A204.1 (cell line): ENCODE results near the gene EFCAB5.
"Not testable (repeated sequence)": the region's sequence is repeated elsewhere in the genome, so short reads cannot be mapped to it uniquely, and the experiment has no call there.

Source experiments
- FAIRE-seq: peaks from 2 replicates; lab custom pipeline; 2012; peaks lifted over from hg19 to GRCh38; lab: Jason Lieb, UNC

The EFCAB5 gene

DNA sequence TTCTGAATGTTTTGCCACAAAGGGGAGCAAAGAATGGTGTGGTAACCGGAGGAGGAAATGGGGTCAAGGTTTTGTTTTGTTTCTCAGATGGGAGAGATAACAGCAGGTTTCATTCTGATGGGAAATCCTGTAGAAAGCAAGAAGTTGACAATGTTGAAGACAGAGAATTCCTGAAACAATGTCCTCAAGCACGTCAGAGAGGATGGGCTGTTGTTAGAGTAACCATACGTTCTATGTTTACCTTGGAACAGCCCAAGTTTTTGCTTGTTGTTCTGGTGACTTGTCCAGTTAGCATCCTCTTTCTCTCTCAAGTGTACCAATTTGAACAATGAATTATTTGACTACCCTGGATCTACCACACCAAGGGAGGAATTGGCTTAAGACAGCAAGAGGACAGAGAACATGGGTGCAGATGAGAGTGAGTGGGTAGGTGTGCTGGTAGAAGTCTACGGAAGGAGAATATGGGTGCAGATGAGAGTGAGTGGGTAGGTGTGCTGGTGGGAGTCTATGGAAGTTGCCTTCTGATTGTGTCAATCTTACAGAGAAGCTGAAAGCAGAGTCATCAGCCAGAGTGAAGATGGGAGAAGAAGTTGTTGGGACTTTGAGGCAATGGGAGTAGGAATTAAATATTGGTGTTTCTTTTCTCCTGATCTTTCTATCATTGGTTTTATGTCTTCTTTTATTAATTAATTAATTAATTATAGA is 160.4 kb downstream of the EFCAB5 start:
- FAIRE-seq = no peak

DNA sequence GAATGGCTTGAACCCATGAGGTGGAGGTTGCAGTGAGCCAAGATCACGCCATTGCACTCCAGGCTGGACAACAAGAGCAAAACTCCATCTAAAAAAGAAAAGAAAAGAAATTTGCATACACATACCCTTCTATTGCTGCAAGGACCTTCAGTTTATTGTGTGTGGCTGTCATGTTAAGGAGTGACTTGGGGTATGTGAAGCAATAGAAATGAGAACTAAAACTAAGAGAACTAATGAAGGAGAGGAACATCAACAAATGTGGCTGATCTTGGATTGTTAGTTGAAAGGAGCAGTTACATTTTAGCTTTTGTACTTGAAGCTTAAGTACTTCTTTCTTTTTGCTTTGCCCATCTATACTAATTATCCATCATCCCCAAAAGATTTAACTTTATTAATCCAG is 162.5 kb downstream of the EFCAB5 start:
- no peak for FAIRE-seq

DNA sequence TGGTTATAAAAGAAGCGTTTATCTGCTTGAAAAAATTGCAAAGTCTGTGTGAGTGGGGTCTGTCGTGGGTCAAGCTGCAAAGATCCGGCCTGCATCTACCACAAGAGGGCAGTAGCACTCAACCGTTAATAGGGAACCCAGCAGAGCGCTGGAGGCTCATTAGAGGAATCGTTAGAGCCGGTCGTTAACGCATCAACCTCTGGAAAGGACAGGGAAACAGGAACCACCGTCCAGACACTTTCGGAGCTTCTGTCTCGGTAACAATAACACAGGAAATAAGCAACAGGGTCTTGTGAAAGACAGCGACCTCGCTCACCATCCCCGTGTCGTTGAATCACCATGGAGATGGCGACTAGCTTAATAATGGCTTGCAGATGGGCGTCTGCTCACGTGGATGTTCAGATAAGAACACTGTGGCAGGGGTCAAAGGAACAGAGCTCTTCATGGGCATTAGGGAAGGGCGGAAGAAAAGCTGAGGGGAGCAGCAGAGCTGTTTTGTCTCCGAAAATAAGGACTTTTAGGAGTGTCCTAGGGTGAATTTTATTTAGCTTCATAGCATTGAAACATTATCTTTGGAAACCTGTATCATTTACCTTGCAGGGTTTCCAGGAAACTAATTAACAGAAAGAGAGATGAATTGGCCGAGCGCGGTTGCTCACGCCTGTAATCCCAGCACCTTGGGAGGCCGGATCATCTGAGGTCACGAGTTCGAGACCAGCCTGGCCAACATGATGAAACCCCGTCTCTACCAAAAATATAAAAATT is 163.3 kb downstream of the EFCAB5 start:
- FAIRE-seq = peak; percentile 89

DNA sequence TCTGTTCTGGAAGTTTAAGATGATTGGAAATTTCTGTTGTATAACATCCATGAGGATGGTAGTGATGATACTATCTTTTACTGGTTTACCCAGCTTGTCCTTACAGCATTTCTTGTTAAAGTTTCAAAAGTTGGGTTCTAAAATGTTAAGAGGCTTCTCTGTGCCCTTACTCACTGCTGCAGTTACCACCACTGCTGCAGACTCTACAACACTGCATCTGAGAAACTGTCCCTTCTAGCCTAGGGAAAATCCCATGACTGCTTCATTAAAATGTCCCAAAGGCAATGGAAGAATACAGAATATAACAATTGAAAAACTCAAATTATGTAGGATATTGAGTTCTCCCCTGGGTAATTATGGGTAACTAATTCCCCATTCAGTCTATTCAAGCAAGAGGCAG is 171.4 kb downstream of the EFCAB5 start:
- no peak for FAIRE-seq

DNA sequence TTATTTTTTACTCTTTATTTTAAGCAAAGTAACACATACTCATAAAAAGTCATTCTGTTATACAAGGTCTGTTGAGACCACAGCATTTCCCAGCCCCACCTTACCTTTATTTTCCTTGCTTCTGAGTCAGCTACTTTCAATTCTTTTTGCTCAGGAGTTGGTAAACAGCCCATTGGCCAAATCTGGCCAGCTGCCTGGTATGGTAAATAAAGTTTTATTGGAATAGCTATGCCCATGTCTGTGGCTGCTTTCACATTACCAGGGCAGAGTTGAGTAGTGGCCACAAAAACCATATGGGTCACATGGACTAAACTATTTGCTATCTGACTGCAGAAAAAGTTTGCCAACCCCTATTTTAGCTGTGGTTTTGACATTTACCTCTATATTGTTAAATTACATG is 171.8 kb downstream of the EFCAB5 start:
- FAIRE-seq = no peak

DNA sequence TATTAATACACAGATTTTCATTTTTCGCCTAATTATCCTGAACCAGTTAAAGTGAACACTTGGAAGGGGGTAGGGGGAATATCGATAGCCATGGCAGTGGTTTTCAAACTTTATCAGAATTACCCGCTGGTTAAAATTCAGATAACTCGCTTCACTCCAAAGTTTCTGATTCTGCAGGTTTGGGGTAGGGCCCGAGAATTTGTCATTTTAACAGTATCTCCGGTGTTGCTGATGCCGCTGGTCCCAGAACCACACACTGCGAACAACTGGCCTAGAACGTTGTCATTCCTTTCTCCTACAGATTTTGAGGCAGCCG is 174.9 kb downstream of the EFCAB5 start:
- no peak for FAIRE-seq

DNA sequence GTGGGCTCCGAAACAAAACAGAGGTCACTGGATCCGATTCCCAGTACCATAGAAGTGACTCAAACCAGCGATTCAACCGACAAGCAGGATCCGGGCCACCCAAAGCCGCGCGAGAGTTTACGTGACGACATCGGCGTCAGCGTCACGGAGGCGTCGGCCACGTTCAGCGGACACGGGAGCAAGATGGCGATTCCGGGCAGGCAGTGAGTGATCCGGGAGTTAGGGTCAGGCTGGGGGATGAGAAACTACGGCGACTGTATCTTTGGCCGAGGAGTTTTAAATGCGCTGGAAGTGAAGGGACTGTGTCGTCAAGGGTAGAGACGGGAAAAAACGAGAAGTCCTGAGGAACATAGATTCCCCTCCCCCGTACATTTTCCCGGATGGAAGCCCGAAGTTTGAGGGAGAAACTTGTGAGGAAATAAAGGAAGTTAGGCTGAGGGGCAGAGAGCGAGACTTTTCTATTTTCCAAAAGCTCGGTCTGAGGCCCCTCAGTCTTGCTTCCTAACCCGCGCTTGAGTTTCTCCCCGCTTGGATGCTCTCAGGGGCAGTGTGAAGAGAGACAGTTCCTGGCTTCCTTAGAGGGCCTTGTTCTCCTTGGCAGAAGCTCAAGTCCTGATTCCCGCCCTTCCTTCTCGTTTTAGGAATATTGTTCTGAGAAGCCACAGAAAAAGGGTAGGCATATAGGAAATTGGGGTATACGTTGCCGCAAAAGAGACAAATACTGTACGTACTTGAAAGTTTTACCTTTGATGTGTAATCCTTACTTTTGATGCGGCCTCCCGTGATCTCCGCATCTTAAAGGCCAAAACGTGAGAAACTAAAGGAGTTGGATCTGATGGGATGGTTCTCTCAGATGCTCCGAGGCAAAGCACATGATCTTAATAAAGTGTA is 175.5 kb downstream of the EFCAB5 start, which contains the start of gene NSRP1:
TSS of gene NSRP1 (plus strand) at position 156 of the 891 bp plus-strand sequence. CDS start at position 184, 28 bp downstream.
- FAIRE-seq = peak; percentile 97

DNA sequence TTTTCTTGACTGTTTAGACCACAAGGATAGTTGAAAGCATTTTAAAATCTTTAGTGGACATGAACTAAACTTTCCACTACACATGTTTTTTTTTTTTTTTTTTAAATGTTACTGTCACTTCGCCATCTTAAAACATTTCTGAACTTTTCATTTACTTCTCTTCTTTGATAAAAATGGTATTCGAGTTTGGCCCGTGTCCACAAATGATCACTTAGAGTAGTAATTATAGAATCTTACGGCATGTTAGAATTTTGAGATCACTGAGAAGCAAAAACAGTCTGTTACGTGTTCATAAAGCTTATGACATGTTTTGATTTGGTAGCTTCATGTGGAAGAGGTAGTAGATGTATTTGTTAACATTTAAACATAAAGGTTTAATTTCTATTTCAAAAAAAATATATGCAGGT is 176.2 kb downstream of the EFCAB5 start:
- no peak for FAIRE-seq

DNA sequence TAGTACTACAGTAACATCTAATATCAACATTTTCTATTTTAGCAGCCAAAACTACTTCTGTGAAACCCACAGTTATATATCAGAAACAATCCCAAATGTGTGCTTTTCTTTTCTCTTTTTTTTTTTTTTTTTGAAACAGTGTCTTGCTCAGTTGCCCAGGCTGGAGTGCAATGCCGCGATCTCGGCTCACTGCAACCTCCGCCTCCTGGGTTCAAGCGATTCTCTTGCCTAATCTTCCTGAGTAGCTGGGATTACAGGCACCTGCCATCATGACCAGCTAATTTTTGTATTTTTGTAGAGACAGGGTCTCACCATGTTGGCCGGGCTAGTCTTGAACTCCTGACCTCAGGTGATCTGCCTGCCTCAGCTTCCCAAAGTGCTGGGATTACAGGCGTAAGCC is 177.2 kb downstream of the EFCAB5 start:
- not testable (repeated sequence) for FAIRE-seq

DNA sequence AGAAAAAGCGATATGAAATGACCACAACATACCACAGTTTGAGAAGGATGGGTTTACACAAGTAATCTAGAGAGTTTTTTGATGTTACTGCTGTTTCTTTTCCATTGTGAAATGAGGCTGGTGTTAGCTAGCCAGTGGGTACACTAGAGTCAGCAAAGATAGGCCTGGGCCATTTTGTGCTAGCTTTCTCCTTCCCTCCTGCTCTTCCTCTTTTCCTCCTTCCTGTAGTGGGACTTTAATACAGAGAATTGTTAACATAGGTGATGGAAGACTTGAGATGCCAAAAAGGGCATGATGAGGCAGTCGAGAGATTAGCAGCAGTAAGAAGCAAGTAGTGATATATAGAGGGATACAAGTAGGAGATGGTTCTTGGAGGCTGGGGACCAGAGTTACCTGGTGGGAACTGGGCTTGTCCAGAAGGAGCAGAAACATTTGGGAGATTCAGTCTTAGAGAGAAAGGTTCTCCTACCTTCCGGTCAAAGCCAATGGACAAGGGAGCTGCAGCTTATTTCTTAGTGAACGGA is 182.9 kb downstream of the EFCAB5 start:
- no peak for FAIRE-seq

DNA sequence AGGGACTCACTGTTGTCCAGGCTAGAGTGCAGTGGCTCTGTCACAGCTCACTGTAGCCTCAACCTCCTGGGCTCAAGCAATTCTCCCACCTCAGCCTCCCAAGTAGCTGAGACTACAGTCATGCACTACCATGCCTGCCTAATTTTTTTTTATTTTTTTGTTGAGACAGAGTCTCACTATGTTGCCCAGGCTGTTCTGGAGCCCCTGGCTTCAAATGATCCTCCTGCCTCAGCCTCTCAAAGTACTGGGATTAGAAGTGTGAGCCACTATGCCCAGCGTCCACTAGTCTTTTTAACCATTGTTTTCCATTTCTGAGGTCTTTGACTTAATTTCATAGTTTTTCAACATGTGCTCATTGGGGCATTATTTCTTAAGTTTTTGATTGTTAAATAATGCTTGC is 188.7 kb downstream of the EFCAB5 start:
- no peak for FAIRE-seq

DNA sequence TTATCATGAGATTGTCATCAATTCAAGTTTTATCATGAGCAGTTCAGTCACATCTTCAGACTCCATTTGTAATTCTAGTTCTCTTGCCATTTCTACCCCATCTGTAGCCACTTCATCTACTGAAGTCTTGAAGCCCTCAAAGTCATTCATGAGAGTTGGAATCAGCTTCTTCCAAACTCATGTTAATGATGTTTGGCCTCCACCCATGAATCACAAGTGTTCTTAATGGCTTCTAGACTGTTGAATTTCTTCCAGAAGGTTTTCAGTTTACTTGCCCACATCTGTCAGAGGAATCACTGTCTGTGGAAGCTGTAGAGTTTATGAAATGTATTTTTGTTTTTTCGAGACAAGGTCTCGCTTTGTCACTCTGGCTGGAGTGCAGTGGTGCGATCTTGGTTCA is 191.2 kb downstream of the EFCAB5 start:
- FAIRE-seq = no peak

DNA sequence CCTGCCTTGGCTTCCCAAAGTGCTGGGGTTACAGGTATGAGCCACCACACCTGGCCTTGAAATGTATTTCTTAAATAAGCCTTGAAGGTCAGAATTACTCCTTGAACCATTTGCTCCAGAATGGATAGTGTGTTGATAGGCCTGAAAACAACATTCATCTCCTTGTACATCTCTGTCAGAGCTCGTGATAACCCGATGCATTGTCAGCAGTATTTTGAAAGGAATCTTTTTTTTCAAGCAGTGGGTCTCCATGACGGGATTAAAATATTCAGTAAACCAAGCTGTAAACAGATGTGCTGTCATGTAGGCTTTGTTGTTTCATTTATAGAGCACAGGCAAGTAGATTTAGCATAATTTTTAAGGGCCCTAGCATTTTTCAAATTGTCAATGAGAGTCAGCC is 191.8 kb downstream of the EFCAB5 start:
- no peak for FAIRE-seq

DNA sequence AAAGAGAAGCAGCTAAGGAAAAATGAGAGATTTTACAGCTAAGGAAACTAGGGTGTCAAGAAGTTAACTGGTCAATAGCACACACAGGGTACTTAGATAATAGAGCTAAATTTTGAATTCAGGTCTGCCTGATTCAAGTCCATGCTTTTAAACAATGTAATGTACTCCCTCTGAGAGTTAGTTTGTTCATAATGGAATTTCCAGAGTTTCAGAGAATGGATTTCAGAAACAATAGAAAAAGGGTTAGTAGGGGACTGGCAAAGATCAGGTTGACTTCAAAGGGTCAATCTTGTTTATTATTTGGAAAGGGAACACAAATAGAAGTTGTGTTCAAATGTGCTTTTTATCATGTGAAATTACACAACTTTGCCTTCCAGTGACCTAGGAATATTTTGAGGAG is 193.1 kb downstream of the EFCAB5 start:
- no peak for FAIRE-seq

DNA sequence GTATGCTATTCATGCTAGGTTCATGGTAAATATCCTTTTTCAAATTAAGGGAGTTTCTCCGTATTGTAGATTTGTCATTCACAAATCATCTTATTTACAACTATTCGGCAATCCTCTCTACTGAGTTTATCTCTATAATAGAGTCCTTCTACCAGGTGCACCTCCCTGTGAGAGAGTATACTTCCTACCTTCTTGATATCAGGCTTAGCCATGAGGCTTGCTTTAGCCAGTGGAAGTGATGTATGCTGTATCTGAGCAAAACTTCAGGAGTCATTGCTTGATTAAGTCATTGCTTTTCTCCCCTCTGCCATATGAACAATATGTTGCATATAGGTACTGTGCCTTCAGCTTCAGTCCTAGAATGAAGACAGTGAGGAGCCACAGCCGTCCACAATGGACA is 195.7 kb downstream of the EFCAB5 start:
- no peak for FAIRE-seq

DNA sequence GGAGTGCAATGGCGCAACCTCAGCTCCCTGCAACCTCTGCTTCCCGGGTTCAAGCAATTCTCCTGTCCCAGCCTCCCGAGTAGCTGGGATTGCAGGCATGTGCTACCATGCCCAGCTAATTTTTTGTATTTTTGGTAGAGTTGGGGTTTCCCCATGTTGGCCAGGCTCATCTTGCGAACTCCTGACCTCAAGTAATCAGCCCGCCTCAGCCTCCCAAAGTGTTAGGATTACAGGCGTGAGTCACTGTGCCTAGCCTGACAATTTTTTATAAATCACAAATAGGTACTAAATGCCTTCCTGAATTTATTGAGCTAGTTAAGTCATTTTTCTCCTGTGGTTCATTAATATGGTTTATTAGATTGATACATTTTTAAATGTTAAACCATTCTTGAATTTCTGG is 206.4 kb downstream of the EFCAB5 start:
- FAIRE-seq = not testable (repeated sequence)

DNA sequence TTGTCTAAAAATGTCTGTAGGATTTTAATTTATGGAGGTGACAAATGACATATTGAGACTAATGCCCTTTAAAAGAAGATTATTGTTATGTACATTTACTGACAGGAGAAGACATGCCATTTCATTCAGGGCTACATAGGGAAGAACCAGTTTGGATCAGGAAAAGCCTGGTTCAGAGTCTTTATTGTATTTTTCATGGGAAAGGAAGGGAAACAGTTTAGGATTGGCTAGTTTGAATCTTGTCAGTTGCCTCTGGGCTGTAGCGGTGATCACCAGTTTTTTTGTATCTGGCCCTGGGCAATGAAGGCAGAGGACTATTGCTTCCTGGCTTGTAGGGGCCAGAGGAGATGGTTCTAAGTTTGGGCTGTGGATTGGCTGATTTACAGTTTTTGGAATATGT is 206.9 kb downstream of the EFCAB5 start:
- no peak for FAIRE-seq

DNA sequence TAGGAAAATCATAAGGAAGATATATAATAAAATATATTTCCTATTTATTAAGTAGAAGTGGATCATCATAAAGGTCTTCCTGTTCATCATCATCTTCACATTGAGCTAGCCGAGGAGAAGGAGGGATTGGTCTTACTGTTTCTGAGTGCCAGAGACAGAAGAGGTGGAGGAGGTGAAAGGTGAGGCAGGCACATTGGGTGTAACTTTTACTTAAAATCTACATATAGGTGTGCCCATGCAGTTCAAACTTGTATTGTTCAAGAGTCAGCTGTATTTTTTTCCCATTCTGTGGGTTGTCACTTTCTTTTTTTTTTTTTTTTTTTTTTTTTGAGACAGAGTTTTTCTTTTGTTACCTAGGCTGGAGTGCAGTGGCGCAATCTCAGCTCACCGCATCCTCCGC is 210.0 kb downstream of the EFCAB5 start:
- no peak for FAIRE-seq

DNA sequence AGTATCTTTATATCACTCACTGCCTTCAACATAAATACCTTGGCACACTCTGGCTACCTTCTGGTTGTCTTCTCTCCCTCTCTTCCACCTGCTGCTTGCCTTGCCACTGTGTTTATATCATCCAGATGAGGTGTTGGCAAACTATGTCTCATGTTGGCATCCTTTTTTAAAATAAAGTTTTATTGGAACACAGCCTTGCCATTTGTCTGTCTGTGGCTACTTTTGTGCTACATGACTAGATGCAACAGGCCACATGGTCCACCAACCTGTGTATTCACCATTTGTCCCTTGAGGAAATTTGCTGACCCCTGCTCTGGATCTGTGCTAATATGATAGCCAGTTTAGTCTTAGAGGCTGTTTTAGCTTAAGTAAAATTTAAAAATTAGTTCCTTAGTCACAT is 212.0 kb downstream of the EFCAB5 start:
- FAIRE-seq = no peak

DNA sequence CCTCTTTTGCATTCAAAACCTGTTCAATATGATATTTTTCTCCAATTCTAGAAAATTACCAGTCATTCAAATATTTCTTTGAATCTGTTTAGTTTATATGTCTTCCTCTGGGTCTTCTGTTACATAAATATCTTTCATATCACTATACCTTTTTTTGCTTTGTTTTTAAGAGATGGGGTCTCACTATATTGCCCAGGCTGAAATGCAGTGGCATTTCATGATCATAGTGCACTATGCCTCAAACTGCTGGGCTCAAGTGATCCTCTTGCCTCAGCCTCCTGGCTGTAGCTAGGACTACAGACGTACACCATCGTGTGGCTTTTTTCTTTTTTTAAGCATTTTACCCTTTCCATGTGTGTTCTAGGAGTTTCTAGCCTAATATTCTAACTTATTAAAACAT is 214.0 kb downstream of the EFCAB5 start:
- FAIRE-seq = no peak
